HepG2 (cell line): Measurements from ENCODE around the gene CLASP1. TPM values are rescaled to one million over a fixed set of nuclear protein-coding genes. Genes with fewer than 3 reads are reported as not detected.

Source experiments
- CBX1 ChIP-seq: IDR thresholded peaks from one replicate; pipeline ENCODE4 v1.6.1; 2016; ENCODE audit warnings: antibody characterized with exemption, low read depth
- CBX5 ChIP-seq: sonication (generic); formaldehyde crosslinking; IDR thresholded peaks from 2 replicates; pipeline ENCODE4 v1.4.0; 2020; ENCODE audit warnings: missing genetic modification reagents, borderline replicate concordance
- CCAR2 ChIP-seq: fragments of 200-400 bp; formaldehyde crosslinking; optimal IDR thresholded peaks from 2 replicates; pipeline ENCODE3; 2018; ENCODE audit warnings: low read depth, mild to moderate bottlenecking, low read length, moderate library complexity
- CREBL2 ChIP-seq: sonication (generic); formaldehyde crosslinking; IDR thresholded peaks from 2 replicates; pipeline ENCODE4 v1.8.1; 2023; ENCODE audit warnings: missing genetic modification reagents, mild to moderate bottlenecking, borderline replicate concordance
- FOXP1 ChIP-seq, 2 experiments: fragments of 450-650 bp in 1 of 2; IDR thresholded peaks; 2 replicates each; pipeline ENCODE4 v1.6.1; 2017 to 2018; ENCODE audit warnings: antibody characterized with exemption in 1 of 2
- GABPA ChIP-seq, 2 experiments: IDR thresholded peaks; 2 replicates each; pipeline ENCODE4 v1.6.1; 2011 to 2016; ENCODE audit warnings: low read depth in 2 of 2, low read length in 1 of 2, missing biosample characterization in 1 of 2, missing genetic modification characterization in 1 of 2
- GTF3A ChIP-seq: sonication (generic); formaldehyde crosslinking; conservative IDR thresholded peaks from 2 replicates; pipeline ENCODE4 v1.4.0; 2020; ENCODE audit warnings: mild to moderate bottlenecking, missing genetic modification reagents
- HIC2 ChIP-seq: sonication (generic); formaldehyde crosslinking; IDR thresholded peaks from 2 replicates; pipeline ENCODE4 v1.9.0; 2022; ENCODE audit warnings: low read depth, missing genetic modification reagents
- IRF9 ChIP-seq: sonication (generic); formaldehyde crosslinking; IDR thresholded peaks from 2 replicates; pipeline ENCODE4 v1.8.0; 2022; ENCODE audit warnings: missing genetic modification reagents, mild to moderate bottlenecking, borderline replicate concordance
- JUN ChIP-seq: sonication (generic); formaldehyde crosslinking; IDR thresholded peaks from 2 replicates; pipeline ENCODE4 v1.4.0; 2020; ENCODE audit warnings: mild to moderate bottlenecking, missing genetic modification reagents
- MTF1 ChIP-seq: sonication (generic); formaldehyde crosslinking; IDR thresholded peaks from 2 replicates; pipeline ENCODE4 v1.5.0; 2020; ENCODE audit warnings: missing genetic modification reagents
- MYNN ChIP-seq: sonication (generic); formaldehyde crosslinking; IDR thresholded peaks from 2 replicates; pipeline ENCODE4 v1.4.0; 2020; ENCODE audit warnings: mild to moderate bottlenecking, low read depth, missing genetic modification reagents
- NRL ChIP-seq: sonication (generic); formaldehyde crosslinking; IDR thresholded peaks from 2 replicates; pipeline ENCODE4 v1.5.0; 2020; ENCODE audit warnings: missing genetic modification reagents, mild to moderate bottlenecking, moderate library complexity, borderline replicate concordance
- RBAK ChIP-seq: sonication (generic); formaldehyde crosslinking; IDR thresholded peaks from 2 replicates; pipeline ENCODE4 v1.5.1; 2020; ENCODE audit warnings: mild to moderate bottlenecking, missing genetic modification reagents
- RFX3 ChIP-seq: IDR thresholded peaks from 2 replicates; pipeline ENCODE4 v1.6.1; 2016; ENCODE audit warnings: missing biosample characterization, missing genetic modification reagents
- SMARCC2 ChIP-seq: fragments of 450-650 bp; IDR thresholded peaks from 2 replicates; pipeline ENCODE4 v1.6.1; 2017; ENCODE audit warnings: antibody characterized with exemption, mild to moderate bottlenecking
- SNRNP70 ChIP-seq: fragments of 200-400 bp; formaldehyde crosslinking; IDR thresholded peaks from 2 replicates; pipeline ENCODE4 v1.6.1; 2017; ENCODE audit warnings: mild to moderate bottlenecking, low read depth, low read length, moderate library complexity
- STAT6 ChIP-seq: sonication (generic); formaldehyde crosslinking; IDR thresholded peaks from 2 replicates; pipeline ENCODE4 v1.4.0; 2020; ENCODE audit warnings: missing genetic modification reagents, mild to moderate bottlenecking, borderline replicate concordance
- TBL1XR1 ChIP-seq: fragments of 150-350 bp; IDR thresholded peaks from 2 replicates; pipeline ENCODE4 v1.6.1; 2014; ENCODE audit warnings: borderline replicate concordance, low read length; ENCODE audit not compliant: partially characterized antibody
- TEAD3 ChIP-seq: optimal IDR thresholded peaks from 2 replicates; pipeline ENCODE3; 2016; ENCODE audit warnings: borderline replicate concordance
- ZBTB14 ChIP-seq: sonication (generic); formaldehyde crosslinking; IDR thresholded peaks from 2 replicates; pipeline ENCODE4 v1.4.0; 2020; ENCODE audit warnings: missing genetic modification reagents
- ZNF224 ChIP-seq: sonication (generic); formaldehyde crosslinking; IDR thresholded peaks from 2 replicates; pipeline ENCODE4 v1.5.0; 2020; ENCODE audit warnings: mild to moderate bottlenecking, missing genetic modification reagents
- ZNF557 ChIP-seq: sonication (generic); formaldehyde crosslinking; IDR thresholded peaks from 2 replicates; pipeline ENCODE4 v1.4.0; 2020; ENCODE audit warnings: missing genetic modification reagents
- ZNF589 ChIP-seq: sonication (generic); formaldehyde crosslinking; conservative IDR thresholded peaks from 2 replicates; pipeline ENCODE4 v1.8.0; 2022; ENCODE audit warnings: mild to moderate bottlenecking, moderate library complexity, missing genetic modification reagents
- ZNF891 ChIP-seq: sonication (generic); formaldehyde crosslinking; IDR thresholded peaks from 2 replicates; pipeline ENCODE4 v1.5.0; 2020; ENCODE audit warnings: mild to moderate bottlenecking, missing genetic modification reagents
- ZSCAN29 ChIP-seq: sonication (generic); formaldehyde crosslinking; conservative IDR thresholded peaks from 2 replicates; pipeline ENCODE4 v1.4.0; 2020; ENCODE audit warnings: mild to moderate bottlenecking, missing genetic modification reagents
- polyA plus RNA-seq, 8 experiments: library from polyadenylated mRNA; depleted of rRNA in 3 of 8; stranded (reverse) in 7 of 8; unstranded in 1 of 8; fragments of >200 nt; fragmentation: Illumina TruSeq in 4 of 8; extraction: Trizol in 4 of 8; gene quantifications; 2 replicates each; pipeline versions ENCODE4 v1.2.1 to v1.2.3, GENCODE V29; 2011 to 2016; ENCODE audit warnings: low read depth in 4 of 8, missing spikeins in 1 of 8, mixed read lengths in 1 of 8; ENCODE audit not compliant: insufficient read depth in 1 of 8
- total RNA-seq, 5 experiments: library from RNA; depleted of rRNA; stranded (reverse); fragments of >200 nt; fragmentation: Illumina TruSeq; extraction: Trizol; gene quantifications; 2 replicates each; pipeline ENCODE4 v1.2.3, GENCODE V29; 2016; ENCODE audit warnings: low read depth in 1 of 5

CLASP1 gene
- total and polyA plus RNA-seq, 2 of the 13 experiments (the other 11 are each of a cell fraction or from before 2014, with no cell fraction given): 11.7 to 47.9 TPM

GRCh38 chr2:121489284-121489683 is 160.0 kb downstream of the CLASP1 start (continued):
- TF ChIP-seq ZNF557 (CRISPR knock-in tag): no peak
- TF ChIP-seq TEAD3: peak; percentile 18
- TF ChIP-seq JUN (CRISPR knock-in tag): no peak
- no peak for TF ChIP-seq STAT6 (CRISPR knock-in tag)
- TF ChIP-seq TBL1XR1: no peak
- TF ChIP-seq RFX3 (CRISPR knock-in tag): no peak
- no peak for TF ChIP-seq IRF9
- TF ChIP-seq ZNF224: no peak
- no peak for TF ChIP-seq ZNF891
- no peak for TF ChIP-seq MTF1 (CRISPR knock-in tag)
- no peak for TF ChIP-seq ZSCAN29 (CRISPR knock-in tag)
- no peak for TF ChIP-seq NRL
- no peak for TF ChIP-seq CBX1
- TF ChIP-seq GTF3A (CRISPR knock-in tag): no peak
- TF ChIP-seq ZBTB14 (CRISPR knock-in tag): no peak
- no peak for TF ChIP-seq ZNF589
- no peak for TF ChIP-seq SNRNP70
- TF ChIP-seq HIC2: no peak
- no peak for TF ChIP-seq CREBL2 (CRISPR knock-in tag)
- TF ChIP-seq FOXP1 (IDR thresholded peaks at IDR 0.05): peak; percentile 35; the same call in 1 of the 2 replicates
- peak; percentile 65 for TF ChIP-seq FOXP1 (CRISPR knock-in tag; IDR thresholded peaks at IDR 0.05)
- no peak for TF ChIP-seq GABPA (IDR thresholded peaks at IDR 0.05; ENCODE audit: low read depth, low read length)
- TF ChIP-seq GABPA (CRISPR knock-in tag; IDR thresholded peaks at IDR 0.05; ENCODE audit: low read depth): no peak
- no peak for TF ChIP-seq CCAR2
- TF ChIP-seq CBX5 (CRISPR knock-in tag): no peak
- TF ChIP-seq RBAK: no peak
- no peak for TF ChIP-seq SMARCC2
- TF ChIP-seq MYNN: peak; percentile 100
